ENCODE measurements around the gene RPRD2. TPM values are rescaled to one million over a fixed set of nuclear protein-coding genes. Genes with fewer than 3 reads are reported as not detected.
"Not testable (repeated sequence)": the region's sequence is repeated elsewhere in the genome, so short reads cannot be mapped to it uniquely, and the experiment has no call there.

The RPRD2 gene
- total RNA-seq (49.1 and 51.4 TPM in 2 replicates), polyA plus RNA-seq (16.6 and 17.8 TPM in 2 replicates), polyA minus RNA-seq (12.3 and 23.8 TPM in 2 replicates)
- total RNA-seq (2013) = 14.6 TPM

- Histone ChIP-seq H3K27me3 (replicated peaks in 1 of 4; ENCODE audit: control extremely low read depth in 1 of 4, control insufficient read depth in 3 of 4, insufficient read depth in 4 of 4, low read length in 3 of 4) (no peaks in the 10 kb centered on the region), H3K27ac (ENCODE audit: low read length in 2 of 2) (peak within 1 kb of the TSS; percentile 87 to 90), H3K9me3 (ENCODE audit: control extremely low read depth in 1 of 3, control insufficient read depth in 2 of 3, insufficient read depth in 1 of 3, low read length in 2 of 3) (peaks cover 0 to 5% (median 4%) of the 10 kb centered on the region in 3 donors), H2AFZ (ENCODE audit: insufficient read depth, low read depth, low read length, poor library complexity, severe bottlenecking) (peak within 1 kb of the TSS; percentile 92), H4K20me1 (ENCODE audit: control insufficient read depth, insufficient read depth, low read length, poor library complexity, severe bottlenecking) (no peaks in the 10 kb centered on the region), H3K36me3 (replicated peaks in 1 of 2; ENCODE audit: control extremely low read depth in 1 of 2, control insufficient read depth in 1 of 2, extremely low read depth in 1 of 2, insufficient read depth in 2 of 2, low read length in 1 of 2) (no peaks in the 10 kb centered on the region), H3K4me2 (replicated peaks; ENCODE audit: low read depth, low read length, poor library complexity, severe bottlenecking) (peak within 1 kb of the TSS; percentile 80), H3K4me3 (ENCODE audit: control extremely low read depth in 1 of 5, extremely low read depth in 1 of 5, insufficient read depth in 1 of 5, low read depth in 2 of 5, low read length in 4 of 5) (peak within 1 kb of the TSS; percentile 74 to 99 (median 90)), H3K4me1 (ENCODE audit: control insufficient read depth in 2 of 2, insufficient read depth in 2 of 2, low read length in 2 of 2) (peaks cover 21 to 24% of the 10 kb centered on the region in 2 donors), H3K79me2 (ENCODE audit: control insufficient read depth, insufficient read depth, low read length) (peaks cover 43% of the 10 kb centered on the region), H3K9ac (ENCODE audit: low read length) (peak within 1 kb of the TSS; percentile 84)
- 0% methylated on average over 30 of the region's 36 CpGs for WGBS (ENCODE audit: insufficient coverage)
- DNase-seq (peak; percentile 99), ATAC-seq (ENCODE audit: low read depth) (peak; percentile 94)
- Mint-ChIP-seq H3K4me1 (peaks cover 31% of the 10 kb centered on the region), H3K9me3 (ENCODE audit: insufficient read depth) (no peaks in the 10 kb centered on the region), H3K4me3 (peak within 1 kb of the TSS; percentile 99), H3K27me3 (no peaks in the 10 kb centered on the region), H3K27ac (peak within 1 kb of the TSS; percentile 99)
- ChIA-PET CTCF (interaction anchor here (1.2 to 1.4 kb wide), 2 partner anchors 8 to 26 kb away, joined by 3 read pairs; no protein-coding TSS in a partner anchor), POLR2A (interaction anchor here (0.5 to 2.2 kb wide), 20 partner anchors 9 to 1685 kb away, joined by 3 to 9 read pairs (median 5); partner anchors contain the start of genes ANP32E, APH1A, CERS2 and CTSS)
- intact Hi-C loops (cut with micrococcal nuclease) = loop anchor here (1.0 to 5.0 kb wide), 8 partner anchors 42 to 616 kb away; partner anchors contain the start of genes APH1A, ARNT, ENSA and PRPF3
- no peak for TF ChIP-seq CTCF (IDR thresholded peaks at IDR 0.05)
- TF ChIP-seq EZH2 (IDR thresholded peaks at IDR 0.05; ENCODE audit: borderline replicate concordance, insufficient read depth, low read depth, low read length, poor library complexity, severe bottlenecking) = no peak
Measured at GRCh38 chr1:150363426-150364230, at the start of gene RPRD2. Gene RPRD2 (plus strand): TSS chr1:150364147. CDS start chr1:150364715, 568 bp downstream.

- no CpG with 5 or more reads among the region's 4 CpGs for WGBS (ENCODE audit: insufficient coverage)
- H3K9ac ChIP-seq (ENCODE audit: low read length); H4K20me1 ChIP-seq (ENCODE audit: control insufficient read depth, insufficient read depth, low read length, poor library complexity, severe bottlenecking); H3K4me1 ChIP-seq (ENCODE audit: control insufficient read depth in 2 of 2, insufficient read depth in 2 of 2, low read length in 2 of 2); H3K27me3 ChIP-seq (replicated peaks in 1 of 4; ENCODE audit: control extremely low read depth in 1 of 4, control insufficient read depth in 3 of 4, insufficient read depth in 4 of 4, low read length in 3 of 4); intact Hi-C loops (cut with micrococcal nuclease); H3K79me2 ChIP-seq (ENCODE audit: control insufficient read depth, insufficient read depth, low read length); H3K4me1 Mint-ChIP-seq; H3K4me3 Mint-ChIP-seq; H3K4me3 ChIP-seq (ENCODE audit: control extremely low read depth in 1 of 5, extremely low read depth in 1 of 5, insufficient read depth in 1 of 5, low read depth in 2 of 5, low read length in 4 of 5); H3K27me3 Mint-ChIP-seq; H3K36me3 ChIP-seq (replicated peaks in 1 of 2; ENCODE audit: control extremely low read depth in 1 of 2, control insufficient read depth in 1 of 2, extremely low read depth in 1 of 2, insufficient read depth in 2 of 2, low read length in 1 of 2); ATAC-seq (ENCODE audit: low read depth); H3K27ac Mint-ChIP-seq; H2AFZ ChIP-seq (ENCODE audit: insufficient read depth, low read depth, low read length, poor library complexity, severe bottlenecking); DNase-seq; H3K9me3 Mint-ChIP-seq (ENCODE audit: insufficient read depth); H3K27ac ChIP-seq (ENCODE audit: low read length in 2 of 2); H3K4me2 ChIP-seq (replicated peaks; ENCODE audit: low read depth, low read length, poor library complexity, severe bottlenecking); H3K9me3 ChIP-seq (ENCODE audit: control extremely low read depth in 1 of 3, control insufficient read depth in 2 of 3, insufficient read depth in 1 of 3, low read length in 2 of 3); CTCF ChIA-PET: not testable (repeated sequence)
- POLR2A ChIA-PET = interaction anchor here (0.6 kb wide), 1 partner anchor 17 kb away, joined by 6 read pairs; no protein-coding TSS in a partner anchor
Measured at GRCh38 chr1:150314691-150315090, 49.3 kb upstream of the RPRD2 start.
